ENCODE data around the gene HTT. TPM values are rescaled to one million over a fixed set of nuclear protein-coding genes. Genes with fewer than 3 reads are reported as not detected.

The HTT gene
- total and polyA plus RNA-seq, 2 of the 13 experiments (the other 11 are each of a cell fraction or from before 2014, with no cell fraction given): 17.5 to 19.5 TPM

DNA sequence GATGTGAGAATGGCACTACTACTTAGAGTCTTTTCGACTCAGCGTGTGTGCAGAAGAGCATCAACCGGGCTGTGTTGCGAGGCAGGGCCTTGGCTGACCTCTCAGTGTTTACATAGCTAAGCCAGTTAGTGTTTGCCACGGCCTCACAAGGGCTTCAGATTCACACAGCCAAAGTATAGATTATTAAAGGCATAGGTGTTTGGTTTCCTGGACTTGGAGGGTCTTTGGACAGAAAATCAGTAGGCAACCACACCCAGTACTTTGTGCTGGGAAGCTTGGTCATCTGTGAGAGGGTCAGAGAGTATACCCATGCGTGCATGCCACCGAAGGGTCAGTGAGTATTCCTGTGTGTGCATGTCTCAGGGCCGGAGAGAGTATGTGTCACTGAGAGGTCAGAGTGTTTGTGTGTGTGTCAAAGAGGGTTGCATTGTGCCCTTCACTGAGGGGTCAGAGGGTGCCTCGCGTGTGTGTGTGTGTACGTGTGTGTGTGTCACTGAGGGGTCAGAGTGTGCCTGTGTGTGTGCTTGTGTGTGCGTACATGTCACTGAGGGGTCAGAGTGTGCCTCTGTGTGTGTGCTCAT, 104.7 kb downstream of the HTT start (continued):
- TF ChIP-seq, protein P1, sequence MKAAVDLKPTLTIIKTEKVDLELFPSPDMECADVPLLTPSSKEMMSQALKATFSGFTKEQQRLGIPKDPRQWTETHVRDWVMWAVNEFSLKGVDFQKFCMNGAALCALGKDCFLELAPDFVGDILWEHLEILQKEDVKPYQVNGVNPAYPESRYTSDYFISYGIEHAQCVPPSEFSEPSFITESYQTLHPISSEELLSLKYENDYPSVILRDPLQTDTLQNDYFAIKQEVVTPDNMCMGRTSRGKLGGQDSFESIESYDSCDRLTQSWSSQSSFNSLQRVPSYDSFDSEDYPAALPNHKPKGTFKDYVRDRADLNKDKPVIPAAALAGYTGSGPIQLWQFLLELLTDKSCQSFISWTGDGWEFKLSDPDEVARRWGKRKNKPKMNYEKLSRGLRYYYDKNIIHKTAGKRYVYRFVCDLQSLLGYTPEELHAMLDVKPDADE (CRISPR knock-in tag; IDR thresholded peaks at IDR 0.05): no peak
- TF ChIP-seq MAZ (IDR thresholded peaks at IDR 0.05; ENCODE audit: borderline replicate concordance, low read depth, low read length) (no peak), MAZ (CRISPR knock-in tag; IDR thresholded peaks at IDR 0.05; ENCODE audit: low read depth) (no peak), RFX3 (CRISPR knock-in tag; IDR thresholded peaks at IDR 0.05) (no peak), SOX5 (CRISPR knock-in tag; IDR thresholded peaks at IDR 0.05; ENCODE audit: borderline replicate concordance) (no peak), ZNF776 (CRISPR knock-in tag; IDR thresholded peaks at IDR 0.05) (no peak), GZF1 (CRISPR knock-in tag; IDR thresholded peaks at IDR 0.05) (no peak), HNRNPH1 (optimal IDR thresholded peaks at IDR 0.05; ENCODE audit: low read depth, low read length) (no peak), TEAD2 (CRISPR knock-in tag; IDR thresholded peaks at IDR 0.05) (no peak), ZSCAN9 (CRISPR knock-in tag; IDR thresholded peaks at IDR 0.05; ENCODE audit: borderline replicate concordance) (no peak), ZFP82 (CRISPR knock-in tag; IDR thresholded peaks at IDR 0.05; ENCODE audit: borderline replicate concordance) (no peak), HOXA3 (CRISPR knock-in tag; IDR thresholded peaks at IDR 0.05) (no peak), FOXA1 (IDR thresholded peaks at IDR 0.05) (no peak), FOXA1 (CRISPR knock-in tag; IDR thresholded peaks at IDR 0.05) (peak; percentile 91), ZNF34 (CRISPR knock-in tag; IDR thresholded peaks at IDR 0.05; ENCODE audit: borderline replicate concordance) (no peak)
- TF ChIP-seq, protein P2, sequence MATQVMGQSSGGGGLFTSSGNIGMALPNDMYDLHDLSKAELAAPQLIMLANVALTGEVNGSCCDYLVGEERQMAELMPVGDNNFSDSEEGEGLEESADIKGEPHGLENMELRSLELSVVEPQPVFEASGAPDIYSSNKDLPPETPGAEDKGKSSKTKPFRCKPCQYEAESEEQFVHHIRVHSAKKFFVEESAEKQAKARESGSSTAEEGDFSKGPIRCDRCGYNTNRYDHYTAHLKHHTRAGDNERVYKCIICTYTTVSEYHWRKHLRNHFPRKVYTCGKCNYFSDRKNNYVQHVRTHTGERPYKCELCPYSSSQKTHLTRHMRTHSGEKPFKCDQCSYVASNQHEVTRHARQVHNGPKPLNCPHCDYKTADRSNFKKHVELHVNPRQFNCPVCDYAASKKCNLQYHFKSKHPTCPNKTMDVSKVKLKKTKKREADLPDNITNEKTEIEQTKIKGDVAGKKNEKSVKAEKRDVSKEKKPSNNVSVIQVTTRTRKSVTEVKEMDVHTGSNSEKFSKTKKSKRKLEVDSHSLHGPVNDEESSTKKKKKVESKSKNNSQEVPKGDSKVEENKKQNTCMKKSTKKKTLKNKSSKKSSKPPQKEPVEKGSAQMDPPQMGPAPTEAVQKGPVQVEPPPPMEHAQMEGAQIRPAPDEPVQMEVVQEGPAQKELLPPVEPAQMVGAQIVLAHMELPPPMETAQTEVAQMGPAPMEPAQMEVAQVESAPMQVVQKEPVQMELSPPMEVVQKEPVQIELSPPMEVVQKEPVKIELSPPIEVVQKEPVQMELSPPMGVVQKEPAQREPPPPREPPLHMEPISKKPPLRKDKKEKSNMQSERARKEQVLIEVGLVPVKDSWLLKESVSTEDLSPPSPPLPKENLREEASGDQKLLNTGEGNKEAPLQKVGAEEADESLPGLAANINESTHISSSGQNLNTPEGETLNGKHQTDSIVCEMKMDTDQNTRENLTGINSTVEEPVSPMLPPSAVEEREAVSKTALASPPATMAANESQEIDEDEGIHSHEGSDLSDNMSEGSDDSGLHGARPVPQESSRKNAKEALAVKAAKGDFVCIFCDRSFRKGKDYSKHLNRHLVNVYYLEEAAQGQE (IDR thresholded peaks at IDR 0.05; ENCODE audit: borderline replicate concordance in 1 of 2, low read depth in 1 of 2, low read length in 2 of 2): no peak
- TF ChIP-seq, protein P3, sequence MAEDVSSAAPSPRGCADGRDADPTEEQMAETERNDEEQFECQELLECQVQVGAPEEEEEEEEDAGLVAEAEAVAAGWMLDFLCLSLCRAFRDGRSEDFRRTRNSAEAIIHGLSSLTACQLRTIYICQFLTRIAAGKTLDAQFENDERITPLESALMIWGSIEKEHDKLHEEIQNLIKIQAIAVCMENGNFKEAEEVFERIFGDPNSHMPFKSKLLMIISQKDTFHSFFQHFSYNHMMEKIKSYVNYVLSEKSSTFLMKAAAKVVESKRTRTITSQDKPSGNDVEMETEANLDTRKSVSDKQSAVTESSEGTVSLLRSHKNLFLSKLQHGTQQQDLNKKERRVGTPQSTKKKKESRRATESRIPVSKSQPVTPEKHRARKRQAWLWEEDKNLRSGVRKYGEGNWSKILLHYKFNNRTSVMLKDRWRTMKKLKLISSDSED (CRISPR knock-in tag; IDR thresholded peaks at IDR 0.05): no peak
- TF ChIP-seq, protein P4, sequence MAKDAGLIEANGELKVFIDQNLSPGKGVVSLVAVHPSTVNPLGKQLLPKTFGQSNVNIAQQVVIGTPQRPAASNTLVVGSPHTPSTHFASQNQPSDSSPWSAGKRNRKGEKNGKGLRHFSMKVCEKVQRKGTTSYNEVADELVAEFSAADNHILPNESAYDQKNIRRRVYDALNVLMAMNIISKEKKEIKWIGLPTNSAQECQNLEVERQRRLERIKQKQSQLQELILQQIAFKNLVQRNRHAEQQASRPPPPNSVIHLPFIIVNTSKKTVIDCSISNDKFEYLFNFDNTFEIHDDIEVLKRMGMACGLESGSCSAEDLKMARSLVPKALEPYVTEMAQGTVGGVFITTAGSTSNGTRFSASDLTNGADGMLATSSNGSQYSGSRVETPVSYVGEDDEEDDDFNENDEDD (CRISPR knock-in tag; IDR thresholded peaks at IDR 0.05; ENCODE audit: borderline replicate concordance): no peak
- TF ChIP-seq, protein P5, sequence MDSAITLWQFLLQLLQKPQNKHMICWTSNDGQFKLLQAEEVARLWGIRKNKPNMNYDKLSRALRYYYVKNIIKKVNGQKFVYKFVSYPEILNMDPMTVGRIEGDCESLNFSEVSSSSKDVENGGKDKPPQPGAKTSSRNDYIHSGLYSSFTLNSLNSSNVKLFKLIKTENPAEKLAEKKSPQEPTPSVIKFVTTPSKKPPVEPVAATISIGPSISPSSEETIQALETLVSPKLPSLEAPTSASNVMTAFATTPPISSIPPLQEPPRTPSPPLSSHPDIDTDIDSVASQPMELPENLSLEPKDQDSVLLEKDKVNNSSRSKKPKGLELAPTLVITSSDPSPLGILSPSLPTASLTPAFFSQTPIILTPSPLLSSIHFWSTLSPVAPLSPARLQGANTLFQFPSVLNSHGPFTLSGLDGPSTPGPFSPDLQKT (CRISPR knock-in tag; IDR thresholded peaks at IDR 0.05; ENCODE audit: borderline replicate concordance): no peak
- TF ChIP-seq, protein P6, sequence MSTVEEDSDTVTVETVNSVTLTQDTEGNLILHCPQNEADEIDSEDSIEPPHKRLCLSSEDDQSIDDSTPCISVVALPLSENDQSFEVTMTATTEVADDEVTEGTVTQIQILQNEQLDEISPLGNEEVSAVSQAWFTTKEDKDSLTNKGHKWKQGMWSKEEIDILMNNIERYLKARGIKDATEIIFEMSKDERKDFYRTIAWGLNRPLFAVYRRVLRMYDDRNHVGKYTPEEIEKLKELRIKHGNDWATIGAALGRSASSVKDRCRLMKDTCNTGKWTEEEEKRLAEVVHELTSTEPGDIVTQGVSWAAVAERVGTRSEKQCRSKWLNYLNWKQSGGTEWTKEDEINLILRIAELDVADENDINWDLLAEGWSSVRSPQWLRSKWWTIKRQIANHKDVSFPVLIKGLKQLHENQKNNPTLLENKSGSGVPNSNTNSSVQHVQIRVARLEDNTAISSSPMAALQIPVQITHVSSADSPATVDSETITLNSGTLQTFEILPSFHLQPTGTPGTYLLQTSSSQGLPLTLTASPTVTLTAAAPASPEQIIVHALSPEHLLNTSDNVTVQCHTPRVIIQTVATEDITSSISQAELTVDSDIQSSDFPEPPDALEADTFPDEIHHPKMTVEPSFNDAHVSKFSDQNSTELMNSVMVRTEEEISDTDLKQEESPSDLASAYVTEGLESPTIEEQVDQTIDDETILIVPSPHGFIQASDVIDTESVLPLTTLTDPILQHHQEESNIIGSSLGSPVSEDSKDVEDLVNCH (CRISPR knock-in tag; IDR thresholded peaks at IDR 0.05): no peak

Measured in HepG2 (cell line).